Cardiac fibroblast (primary cell): ENCODE results near the gene CHN2.

Source experiments
- DNase-seq, 2 donors: peaks; one replicate each; pipeline versions ENCODE4 v3.0.0 to v3.0.0-alpha.2; 2010; ENCODE audit warnings: low read depth in 2 of 2
- H3K4me3 ChIP-seq, 2 donors: replicated peaks in 1 of 2; 1 replicate in 1 of 2; 2 replicates in 1 of 2; pipeline ENCODE4 v1.5.1; 2011; ENCODE audit warnings: low read depth in 2 of 2, low read length in 2 of 2, mild to moderate bottlenecking in 2 of 2, moderate library complexity in 1 of 2
- CTCF ChIP-seq: IDR thresholded peaks from one replicate; pipeline ENCODE4 v1.5.1; 2011; ENCODE audit warnings: low read depth, mild to moderate bottlenecking, low read length, inconsistent platforms

Gene CHN2

GRCh38 chr7:29471444-29472138, 277.0 kb downstream of the CHN2 start:
- H3K4me3 ChIP-seq, result no peak overlapping the region
- DNase-seq, result no peak
- no peak for TF ChIP-seq CTCF

GRCh38 chr7:29476916-29477315, 282.3 kb downstream of the CHN2 start:
- H3K4me3 ChIP-seq, result no peak overlapping the region
- DNase-seq, result no peak
- TF ChIP-seq CTCF, result no peak

GRCh38 chr7:29478226-29478625, 283.7 kb downstream of the CHN2 start:
- TF ChIP-seq CTCF, result no peak
- no peak overlapping the region for H3K4me3 ChIP-seq
- no peak for DNase-seq

GRCh38 chr7:29478687-29479240, 284.2 kb downstream of the CHN2 start:
- TF ChIP-seq CTCF, result no peak
- DNase-seq, result no peak
- H3K4me3 ChIP-seq, result no peak overlapping the region

GRCh38 chr7:29479301-29480200, 285.0 kb downstream of the CHN2 start:
- no peak overlapping the region for H3K4me3 ChIP-seq
- DNase-seq, result peak in 1 of 2 donors; percentile 58
- no peak for TF ChIP-seq CTCF

- H3K4me3 ChIP-seq, result no peak overlapping the region
- no peak for TF ChIP-seq CTCF
- peak in 1 of 2 donors; percentile 42 for DNase-seq
Observed at GRCh38 chr7:29480451-29480850, 285.9 kb downstream of the CHN2 start.
